Stimulated activated CD8-positive, alpha-beta memory T cell treated with anti-CD3 and anti-CD28 coated beads, Interleukin-2, amount 100 ng/mL, for 48 hours (primary cell): ENCODE data around the gene PDCD10.
A peak's percentile ranks its signal among the peaks of the same experiment; 100 is the strongest.

Experiments used
- DNase-seq, 2 donors: peaks; one replicate each; pipeline ENCODE4 v3.0.0-alpha.2; 2020; ENCODE audit warnings: low read depth in 2 of 2

Gene PDCD10

DNA sequence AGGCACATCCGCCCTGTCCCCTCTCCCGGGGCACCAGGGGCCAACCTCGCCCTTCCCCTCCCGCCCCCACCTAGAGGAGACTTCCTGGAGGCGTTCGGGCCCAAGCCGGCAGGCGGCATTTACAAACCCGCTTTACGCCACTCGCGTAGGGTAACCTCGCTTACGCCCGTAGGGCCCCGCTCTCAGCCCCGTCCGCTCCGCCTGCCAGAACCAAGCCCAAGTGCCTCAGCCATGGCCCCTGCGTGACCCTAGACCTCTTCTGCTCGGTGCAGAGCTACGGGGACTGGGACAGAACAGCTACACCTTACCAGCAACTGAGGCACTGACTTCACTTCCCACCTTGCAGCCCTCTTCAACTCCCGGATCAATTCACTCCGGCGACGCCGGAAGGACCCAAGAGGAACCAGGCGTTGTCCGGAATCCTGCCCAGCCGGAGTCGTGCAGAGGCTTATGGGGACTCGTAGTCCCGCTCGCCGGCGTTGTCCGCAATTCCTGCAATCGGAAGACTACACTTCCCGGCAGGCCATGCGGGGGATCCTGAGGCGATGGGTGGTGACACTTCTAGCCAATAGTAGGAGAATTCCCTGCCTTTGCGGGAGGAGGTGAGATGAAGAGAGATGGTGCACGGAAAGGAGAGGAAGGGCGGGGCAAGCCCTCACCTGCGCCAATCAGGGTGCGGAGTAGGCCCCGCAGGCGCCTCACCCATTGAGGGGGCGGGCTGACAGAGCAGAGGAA lies at the start of gene PDCD10:
TSS of gene PDCD10 (minus strand) at position 395 of the 735 bp plus-strand sequence. CDS start 14,735 bp downstream, outside the sequence.
- peak; percentile 89 to 92 for DNase-seq

- DNase-seq = no peak
Observed at GRCh38 chr3:167783781-167784180, 49.1 kb upstream of the PDCD10 start.

- no peak for DNase-seq
Observed at GRCh38 chr3:167780214-167780883, 45.7 kb upstream of the PDCD10 start.

DNA sequence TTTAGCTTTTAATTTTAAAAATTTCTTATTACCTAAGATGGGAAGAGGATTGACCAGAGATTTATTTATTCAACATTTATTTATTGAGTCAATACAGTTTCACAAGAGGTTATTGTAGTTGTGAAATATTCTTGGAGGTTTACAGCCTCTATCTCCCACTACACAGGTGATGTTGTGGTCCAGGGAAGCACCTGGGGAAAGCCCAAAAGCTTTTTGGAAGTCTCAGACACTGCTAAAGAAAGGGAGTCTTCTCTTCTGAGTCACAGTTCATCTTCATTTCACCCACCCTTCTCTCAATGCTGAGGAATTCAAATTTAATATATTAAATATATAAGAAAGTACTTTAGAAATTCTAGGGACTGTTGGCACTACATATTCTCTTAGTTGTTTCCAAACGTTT lies 42.7 kb upstream of the PDCD10 start:
- no peak for DNase-seq

DNA sequence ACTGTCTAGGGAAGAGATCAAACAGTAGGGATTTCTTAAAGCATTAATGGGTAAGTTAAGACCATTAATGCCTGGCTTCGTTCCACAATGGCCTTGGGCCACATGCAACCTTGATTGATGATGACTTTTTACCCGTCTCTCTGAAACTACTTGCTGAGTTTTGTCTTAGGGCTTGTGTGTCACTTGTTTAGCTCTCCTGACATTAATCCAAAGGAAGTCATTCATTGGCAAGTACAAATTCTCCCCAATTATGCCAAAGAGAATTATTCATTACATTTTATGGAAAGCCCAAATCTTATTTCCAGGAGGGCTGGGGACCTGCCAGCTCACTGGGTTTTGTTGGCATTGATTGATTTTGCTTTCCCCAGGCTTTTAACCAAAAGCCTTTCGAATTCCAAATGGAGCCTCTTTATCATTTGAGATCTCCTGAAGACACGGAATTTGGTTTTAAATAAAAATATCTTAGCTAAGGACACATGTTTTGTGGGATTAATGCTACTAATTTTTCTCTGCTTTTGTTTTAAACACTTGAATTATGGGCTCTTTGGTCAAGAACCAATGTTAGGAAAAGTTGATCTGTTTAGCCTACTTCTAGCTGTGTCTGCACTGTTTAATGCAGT lies 41.5 kb upstream of the PDCD10 start:
- DNase-seq = no peak

DNA sequence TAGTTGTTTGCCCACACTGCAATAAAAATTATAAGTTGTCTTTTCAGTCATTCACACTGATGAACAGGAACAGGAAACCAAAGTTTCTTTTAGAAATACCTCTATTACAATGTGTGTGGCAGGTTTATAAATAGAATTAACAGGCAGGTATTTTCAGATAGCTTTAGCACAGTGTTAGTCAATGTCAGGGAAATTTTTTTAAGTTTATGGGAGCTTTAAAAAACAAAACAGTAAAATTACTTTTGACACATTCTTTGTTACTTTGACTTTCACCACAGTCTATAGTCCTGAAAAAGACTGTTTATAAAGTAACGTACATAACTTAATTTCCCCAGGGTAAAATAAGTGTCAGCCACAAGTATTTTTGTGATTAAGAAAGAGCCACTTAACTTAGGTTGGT lies 38.9 kb upstream of the PDCD10 start:
- DNase-seq = no peak

DNA sequence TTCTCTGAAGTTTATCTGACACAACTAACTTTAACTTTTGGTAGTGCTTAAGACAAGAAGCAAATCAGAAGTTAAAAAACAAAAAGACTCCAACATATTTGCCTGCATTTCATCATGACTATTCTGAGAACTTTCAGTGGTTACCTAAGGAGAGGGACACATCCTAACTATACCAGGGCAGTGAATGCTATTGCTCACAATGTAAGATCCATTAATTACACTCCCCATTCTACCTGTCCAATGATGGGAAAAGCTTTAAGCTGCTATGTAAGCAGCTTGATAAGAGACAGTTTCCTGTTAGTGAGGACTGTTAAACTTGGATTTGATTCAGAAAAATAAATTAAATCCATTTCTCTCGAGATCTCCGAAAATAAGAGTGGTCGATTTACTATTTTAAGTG lies 38.3 kb upstream of the PDCD10 start:
- no peak for DNase-seq

- DNase-seq = no peak
Observed at GRCh38 chr3:167762296-167762695, 27.6 kb upstream of the PDCD10 start.

- no peak for DNase-seq
Observed at GRCh38 chr3:167761302-167761701, 26.6 kb upstream of the PDCD10 start.

DNA sequence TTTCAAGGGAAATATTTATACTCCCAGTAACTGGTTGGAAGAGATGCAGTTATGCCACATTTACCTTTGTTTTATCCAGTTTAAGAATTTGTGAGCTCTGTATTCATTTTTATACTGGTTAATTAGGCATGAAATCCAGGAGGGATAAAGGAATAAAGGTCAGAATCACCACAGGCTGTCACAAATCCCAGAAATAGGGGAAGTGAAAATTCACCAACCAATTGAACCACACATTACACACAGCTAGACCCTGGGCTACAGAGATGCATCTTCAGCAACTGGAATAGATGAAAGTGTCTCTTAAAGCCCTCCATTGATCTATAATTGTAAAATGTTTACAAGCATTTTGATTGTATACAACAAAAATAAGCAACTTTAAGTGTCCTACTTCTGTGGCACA lies 19.4 kb upstream of the PDCD10 start:
- no peak for DNase-seq

- no peak for DNase-seq
Observed at GRCh38 chr3:167750272-167750971, 15.7 kb upstream of the PDCD10 start.

- no peak for DNase-seq
Observed at GRCh38 chr3:167749728-167750127, 15.0 kb upstream of the PDCD10 start.

DNA sequence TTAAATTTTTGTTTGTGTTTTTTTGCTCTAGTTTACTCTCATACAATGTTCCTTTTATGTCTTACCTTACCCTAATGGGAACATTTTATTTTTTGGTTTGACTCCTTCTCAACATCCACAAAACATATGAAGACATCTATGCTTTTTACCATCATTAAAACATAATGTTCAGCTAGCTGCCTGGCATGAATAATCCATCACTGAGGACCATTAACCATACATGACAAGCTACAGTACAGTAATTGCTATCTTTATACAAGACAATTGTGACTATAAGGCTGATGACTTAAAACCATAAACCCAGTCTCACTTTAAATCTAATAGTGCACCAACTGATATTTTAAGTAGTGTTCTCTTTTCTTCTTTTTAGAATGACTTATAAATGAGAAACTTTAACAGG lies 14.5 kb upstream of the PDCD10 start:
- DNase-seq = no peak

GRCh38 chr3:167743799-167744198 lies 9.1 kb upstream of the PDCD10 start:
- no peak for DNase-seq

- DNase-seq = no peak
Observed at GRCh38 chr3:167742338-167742737, 7.6 kb upstream of the PDCD10 start.

GRCh38 chr3:167740961-167741587 lies 6.4 kb upstream of the PDCD10 start:
- DNase-seq = peak in 1 of 2 donors; percentile 8

GRCh38 chr3:167739190-167739810 lies 4.6 kb upstream of the PDCD10 start:
- no peak for DNase-seq

- DNase-seq = no peak
Observed at GRCh38 chr3:167738037-167738436, 3.3 kb upstream of the PDCD10 start.

DNA sequence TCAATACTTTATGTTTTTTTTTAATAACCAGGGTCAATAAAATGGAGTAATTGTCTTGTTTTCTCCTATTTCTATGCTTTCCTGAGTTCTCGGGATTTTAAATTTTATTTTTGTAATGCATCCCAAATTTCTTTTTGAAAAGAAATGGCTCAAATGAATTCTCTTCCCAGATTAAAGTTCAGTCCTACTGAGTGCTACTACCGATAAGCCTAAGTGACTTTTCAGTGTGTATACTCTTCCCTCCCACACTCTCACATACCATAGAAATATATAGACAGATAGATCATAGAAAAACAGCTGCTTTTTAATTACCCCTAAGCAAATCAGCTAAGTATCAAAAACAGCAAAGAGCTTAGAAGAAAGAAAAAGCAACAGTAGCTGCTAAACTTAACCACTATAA lies 2.3 kb upstream of the PDCD10 start:
- no peak for DNase-seq

DNA sequence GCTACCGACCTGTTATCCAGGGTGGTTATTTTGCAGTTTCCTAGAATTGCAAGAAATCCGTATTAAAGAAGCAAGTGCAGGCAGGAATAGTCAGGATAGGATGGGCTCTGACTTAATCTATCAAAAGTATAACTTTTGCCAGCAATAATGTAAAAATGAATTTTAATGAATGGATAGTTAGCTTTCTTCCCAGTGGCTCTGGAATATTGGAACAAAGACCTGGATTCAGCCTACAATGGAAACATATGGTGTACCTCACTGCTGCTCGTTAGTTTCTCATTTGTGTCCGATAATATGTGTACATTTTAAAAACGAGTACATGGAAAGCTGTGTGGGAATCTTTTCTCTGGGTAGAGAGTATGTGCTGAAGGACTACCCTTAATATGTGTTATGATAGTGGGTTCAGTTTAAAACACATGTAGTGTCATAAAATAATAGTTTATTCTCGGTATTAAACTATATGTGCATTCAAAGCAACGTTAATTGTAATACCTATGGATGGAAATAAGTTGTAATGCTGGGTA lies 1.6 kb upstream of the PDCD10 start:
- DNase-seq = no peak
